GM03348 (cell line): ENCODE measurements around the gene PNISR.
"Not testable (repeated sequence)": the region's sequence is repeated elsewhere in the genome, so short reads cannot be mapped to it uniquely, and the experiment has no call there.

ENCODE experiments used
- DNase-seq: peaks from one replicate; pipeline ENCODE4 v3.0.0; 2012; ENCODE audit warnings: low spot score

The PNISR gene

GRCh38 chr6:99424761-99425646, at the start of gene PNISR:
Gene PNISR, minus strand, starts transcription at chr6:99425308. Its CDS starts 10,649 bp downstream, at chr6:99414659.
- DNase-seq = peak; percentile 94

GRCh38 chr6:99473730-99474129, 48.6 kb upstream of the PNISR start:
- DNase-seq = no peak

GRCh38 chr6:99471638-99472037, 46.5 kb upstream of the PNISR start:
- DNase-seq = no peak

- DNase-seq = peak; percentile 60
Observed at GRCh38 chr6:99467509-99468106, 42.5 kb upstream of the PNISR start.

- not testable (repeated sequence) for DNase-seq
Observed at GRCh38 chr6:99459133-99459532, 34.0 kb upstream of the PNISR start.

- DNase-seq = peak; percentile 10
Observed at GRCh38 chr6:99458319-99458718, 33.2 kb upstream of the PNISR start.

- DNase-seq = no peak
Observed at GRCh38 chr6:99446076-99446475, 21.0 kb upstream of the PNISR start.

- DNase-seq = peak; percentile 44
Observed at GRCh38 chr6:99434702-99435530, 9.8 kb upstream of the PNISR start.

GRCh38 chr6:99432877-99433276, 7.8 kb upstream of the PNISR start:
- DNase-seq = no peak

- no peak for DNase-seq
Observed at GRCh38 chr6:99431901-99432300, 6.8 kb upstream of the PNISR start.

GRCh38 chr6:99427988-99428387, 2.9 kb upstream of the PNISR start:
- no peak for DNase-seq

- no peak for DNase-seq
Observed at GRCh38 chr6:99426451-99426757, 1.3 kb upstream of the PNISR start.

GRCh38 chr6:99425647-99426450, 741 bp upstream of the PNISR start:
- DNase-seq = peak; percentile 67

- no peak for DNase-seq
Observed at GRCh38 chr6:99424022-99424421, 1.1 kb downstream of the PNISR start.

GRCh38 chr6:99422912-99423311, 2.2 kb downstream of the PNISR start:
- DNase-seq = no peak

- DNase-seq = no peak
Observed at GRCh38 chr6:99416892-99417767, 8.0 kb downstream of the PNISR start.

- no peak for DNase-seq
Observed at GRCh38 chr6:99416226-99416625, 8.9 kb downstream of the PNISR start.

GRCh38 chr6:99415446-99415845, 9.7 kb downstream of the PNISR start:
- DNase-seq = no peak

- DNase-seq = no peak
Observed at GRCh38 chr6:99412065-99412464, 13.0 kb downstream of the PNISR start.

GRCh38 chr6:99409672-99410071, 15.4 kb downstream of the PNISR start:
- no peak for DNase-seq

GRCh38 chr6:99407076-99407475, 18.0 kb downstream of the PNISR start:
- DNase-seq = no peak
